NCI-H1436 treated with DMSO at 0.1 percent for 48 hours (cell line): Measurements from ENCODE around the gene UBD.

Source experiments
- DNase-seq: peaks from one replicate; lab custom pipeline; 2025; lab: John Stamatoyannopoulos, UW

Gene UBD

DNA sequence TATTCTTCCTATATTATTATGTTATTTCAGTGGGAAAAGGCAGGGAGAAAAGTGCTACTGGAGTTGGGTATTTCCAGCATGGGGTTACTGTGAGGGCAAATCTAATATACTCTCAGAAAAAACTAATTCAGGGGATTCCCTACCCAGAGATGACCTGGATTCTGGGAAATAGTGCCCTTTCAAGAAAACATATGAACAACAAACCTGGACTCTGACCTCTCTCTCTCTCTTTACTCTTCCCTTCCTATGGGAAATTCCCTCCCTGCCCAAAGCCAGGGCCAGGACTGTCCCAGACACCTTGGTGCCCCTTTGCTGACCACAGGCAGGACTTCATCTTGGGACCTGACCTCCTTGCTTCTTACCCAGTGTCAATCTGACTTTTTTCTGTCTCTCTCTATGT is 1.6 kb upstream of the UBD start:
- DNase-seq, result no peak

DNA sequence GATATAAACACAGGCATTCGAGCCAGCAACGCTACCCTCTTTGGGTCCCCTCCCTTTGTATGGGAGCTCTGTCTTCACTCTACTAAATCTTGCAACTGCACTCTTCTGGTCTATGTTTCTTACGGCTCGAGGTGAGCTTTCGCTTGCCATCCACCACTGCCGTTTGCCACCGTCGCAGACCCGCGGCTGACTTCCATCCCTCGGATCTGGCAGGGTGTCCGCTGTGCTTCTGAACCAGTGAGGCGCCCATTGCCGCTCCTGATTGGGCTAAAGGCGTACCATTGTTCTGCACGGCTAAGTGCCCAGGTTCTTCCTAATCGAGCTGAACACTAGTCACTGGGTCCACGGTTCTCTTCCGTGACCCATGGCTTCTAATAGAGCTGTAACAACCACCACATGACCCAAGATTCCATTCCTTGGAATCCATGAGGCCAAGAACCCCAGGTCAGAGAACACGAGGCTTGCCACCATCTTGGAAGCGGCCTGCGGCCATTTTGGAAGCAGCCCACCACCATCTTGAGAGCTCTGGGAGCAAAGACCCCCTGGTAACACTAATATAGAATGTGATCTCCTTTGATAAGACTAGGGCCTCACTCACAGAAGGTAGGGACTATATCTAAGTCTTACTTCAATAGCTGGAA is 973 bp downstream of the UBD start:
- DNase-seq, result no peak

DNA sequence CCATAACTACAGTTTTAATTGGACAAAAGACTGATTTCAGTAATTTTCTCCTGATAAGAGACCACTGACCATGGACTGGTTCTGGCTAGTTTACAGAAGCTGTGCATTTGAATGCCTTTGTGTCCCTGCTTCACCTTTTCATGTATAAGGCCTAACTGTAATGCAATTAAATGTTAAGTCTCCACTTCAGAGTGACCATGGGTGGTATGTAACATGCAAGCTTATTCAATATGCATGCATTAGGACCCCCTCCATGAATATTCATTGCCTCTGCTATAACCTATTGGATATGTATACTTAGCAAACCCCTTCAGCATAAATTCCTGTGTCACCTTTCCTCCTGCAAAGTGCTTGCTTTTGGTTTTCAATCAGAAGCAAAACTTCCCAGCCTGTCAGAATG is 2.2 kb downstream of the UBD start:
- no peak for DNase-seq

DNA sequence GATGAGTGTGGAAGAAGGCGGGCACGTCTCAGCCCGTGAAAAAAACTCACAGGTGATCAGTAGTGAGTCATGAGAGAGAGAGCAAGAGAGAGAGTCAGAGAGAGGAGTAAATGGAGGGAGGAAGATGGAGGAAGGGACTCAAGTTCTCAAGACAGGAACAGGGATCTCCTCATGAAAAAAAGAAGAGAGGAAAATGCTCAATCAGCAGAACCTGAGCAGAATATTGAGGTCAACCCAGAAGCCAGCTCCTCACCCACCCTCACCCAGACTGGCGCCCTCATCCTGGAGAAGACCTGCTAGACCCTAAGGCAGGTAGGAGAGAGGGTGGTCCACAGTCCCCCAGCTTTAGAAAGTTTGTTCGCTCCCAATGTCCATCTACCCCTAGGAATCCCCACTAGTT is 4.8 kb downstream of the UBD start:
- no peak for DNase-seq

DNA sequence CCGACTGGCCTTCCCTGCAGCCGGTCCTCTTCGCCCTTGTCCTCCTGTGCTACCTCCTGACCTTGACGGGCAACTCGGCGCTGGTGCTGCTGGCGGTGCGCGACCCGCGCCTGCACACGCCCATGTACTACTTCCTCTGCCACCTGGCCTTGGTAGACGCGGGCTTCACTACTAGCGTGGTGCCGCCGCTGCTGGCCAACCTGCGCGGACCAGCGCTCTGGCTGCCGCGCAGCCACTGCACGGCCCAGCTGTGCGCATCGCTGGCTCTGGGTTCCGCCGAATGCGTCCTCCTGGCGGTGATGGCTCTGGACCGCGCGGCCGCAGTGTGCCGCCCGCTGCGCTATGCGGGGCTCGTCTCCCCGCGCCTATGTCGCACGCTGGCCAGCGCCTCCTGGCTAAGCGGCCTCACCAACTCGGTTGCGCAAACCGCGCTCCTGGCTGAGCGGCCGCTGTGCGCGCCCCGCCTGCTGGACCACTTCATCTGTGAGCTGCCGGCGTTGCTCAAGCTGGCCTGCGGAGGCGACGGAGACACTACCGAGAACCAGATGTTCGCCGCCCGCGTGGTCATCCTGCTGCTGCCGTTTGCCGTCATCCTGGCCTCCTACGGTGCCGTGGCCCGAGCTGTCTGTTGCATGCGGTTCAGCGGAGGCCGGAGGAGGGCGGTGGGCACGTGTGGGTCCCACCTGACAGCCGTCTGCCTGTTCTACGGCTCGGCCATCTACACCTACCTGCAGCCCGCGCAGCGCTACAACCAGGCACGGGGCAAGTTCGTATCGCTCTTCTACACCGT is 6.1 kb downstream of the UBD start:
- DNase-seq, result no peak

DNA sequence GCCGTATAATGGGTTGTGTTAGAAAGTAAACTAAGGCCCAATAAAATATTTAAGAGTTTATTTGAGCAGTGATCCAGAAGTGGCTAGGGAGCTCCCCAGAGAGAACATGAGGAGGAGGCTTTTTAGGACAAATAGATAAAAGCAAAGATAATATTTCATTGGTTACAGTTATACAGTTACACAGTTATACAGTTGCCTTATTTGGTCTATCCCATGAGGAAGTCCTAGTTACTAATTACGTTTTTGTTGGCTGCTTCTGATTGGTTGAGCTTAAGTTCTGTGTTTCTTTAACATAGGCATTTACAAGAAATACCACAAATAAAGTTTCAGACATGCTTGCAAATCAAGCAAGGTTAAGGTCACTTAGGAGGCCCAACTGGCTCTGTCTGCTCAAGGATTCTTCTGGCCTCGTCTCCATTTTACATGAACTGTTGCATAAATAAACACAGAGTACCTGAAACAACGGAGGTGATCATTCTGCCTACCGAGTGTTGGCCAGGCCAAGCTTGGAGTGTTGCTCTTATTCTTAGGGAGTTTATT is 7.0 kb downstream of the UBD start:
- no peak for DNase-seq

DNA sequence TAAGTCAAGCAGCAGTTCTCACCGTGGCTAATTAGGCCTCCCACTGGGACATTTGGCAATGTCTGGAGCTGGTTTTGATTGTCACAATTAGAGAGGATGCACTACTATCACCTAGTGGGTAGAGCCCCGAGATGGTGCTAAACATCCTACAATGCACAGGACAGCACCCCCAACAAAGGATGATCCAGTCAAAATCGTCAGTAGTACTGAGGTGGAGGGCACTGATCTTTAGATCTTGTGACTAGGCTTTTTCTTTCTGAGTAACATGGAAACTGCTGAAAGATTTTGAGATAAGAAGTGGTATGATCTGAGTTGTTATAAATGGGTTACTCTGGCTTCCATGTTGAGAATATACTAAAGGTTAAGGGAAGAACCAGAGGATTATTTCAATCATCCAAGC is 12.0 kb downstream of the UBD start:
- no peak for DNase-seq

DNA sequence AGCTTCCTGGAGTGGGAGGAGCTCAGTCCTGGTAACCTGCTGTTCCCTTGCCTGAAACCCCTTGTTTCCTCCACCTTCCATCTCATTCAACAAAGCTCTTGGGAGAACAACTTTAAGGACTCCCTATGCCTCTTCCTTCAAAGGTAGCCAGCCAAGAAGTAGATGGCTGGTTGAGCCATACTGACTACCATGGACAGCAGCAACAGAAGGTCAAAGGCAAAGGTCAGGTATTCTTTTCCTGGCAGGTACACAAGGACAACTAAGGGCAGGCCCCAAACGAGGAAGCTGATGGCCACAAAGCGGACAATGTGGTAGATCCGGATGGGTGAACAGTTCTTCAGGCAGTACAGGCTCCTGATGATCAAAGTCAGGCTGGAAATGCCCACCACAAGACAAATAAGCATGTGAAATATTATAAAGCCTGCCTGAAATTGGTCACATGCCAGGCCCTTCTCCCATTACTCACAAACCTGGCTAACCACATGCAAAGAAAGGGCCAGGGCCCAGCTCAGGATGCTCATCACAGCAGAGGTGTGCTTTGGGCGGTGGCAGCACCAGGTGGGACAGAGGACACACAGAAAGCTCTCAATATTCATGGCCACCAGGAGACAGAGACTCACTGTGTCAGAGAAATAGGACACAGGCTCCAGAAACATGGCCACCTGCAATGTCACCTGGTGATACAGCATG is 21.7 kb downstream of the UBD start:
- no peak for DNase-seq

DNA sequence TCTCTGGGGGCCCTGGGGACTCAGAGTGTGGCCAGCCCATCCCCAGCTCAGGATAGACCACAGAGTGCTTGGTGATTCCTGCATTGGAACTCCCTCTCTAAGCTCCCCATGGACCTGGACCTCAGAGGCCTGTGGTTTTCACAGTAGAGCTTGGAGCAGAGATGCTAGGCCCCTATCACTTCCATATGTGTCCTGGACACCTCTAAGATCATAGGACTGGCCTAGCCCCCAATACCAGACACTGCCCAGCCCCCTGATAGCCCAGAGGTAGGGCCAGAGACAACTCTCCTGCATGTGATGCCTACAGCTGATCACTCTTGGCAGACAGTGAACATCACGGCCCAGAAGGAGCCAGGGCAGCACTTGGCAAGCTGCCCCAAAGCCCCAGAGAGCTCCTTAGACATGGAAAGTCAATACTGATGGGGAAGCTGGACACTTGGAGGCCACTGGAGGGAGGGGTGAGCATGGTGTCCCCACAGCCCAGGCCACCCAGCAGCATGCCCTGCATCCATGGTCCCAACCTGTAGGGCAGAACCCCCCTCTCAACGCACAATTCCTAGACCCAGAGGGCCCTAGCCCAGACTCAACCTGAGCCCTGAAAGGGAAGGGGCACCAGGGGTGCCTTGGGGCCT is 27.1 kb downstream of the UBD start:
- DNase-seq, result no peak

DNA sequence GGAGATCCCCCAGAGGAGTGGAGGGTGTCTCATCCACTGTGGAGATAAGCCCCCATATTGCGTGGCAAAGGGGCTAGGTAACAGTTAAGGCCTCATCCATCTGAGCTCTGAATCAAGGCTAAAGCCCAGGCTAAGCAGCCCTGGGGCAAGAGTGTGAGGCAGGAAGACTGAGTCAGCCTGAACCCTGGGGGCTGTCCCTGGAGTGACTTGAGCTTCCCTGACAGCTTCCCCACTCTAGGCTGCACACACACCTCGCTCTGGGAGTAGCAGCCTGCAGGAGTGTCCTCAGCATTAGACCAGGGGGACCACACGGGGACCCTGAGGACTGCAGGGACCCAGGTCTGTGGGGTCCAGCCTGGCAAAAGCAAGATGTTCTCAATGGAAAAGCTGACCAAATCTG is 27.9 kb downstream of the UBD start:
- DNase-seq, result no peak

DNA sequence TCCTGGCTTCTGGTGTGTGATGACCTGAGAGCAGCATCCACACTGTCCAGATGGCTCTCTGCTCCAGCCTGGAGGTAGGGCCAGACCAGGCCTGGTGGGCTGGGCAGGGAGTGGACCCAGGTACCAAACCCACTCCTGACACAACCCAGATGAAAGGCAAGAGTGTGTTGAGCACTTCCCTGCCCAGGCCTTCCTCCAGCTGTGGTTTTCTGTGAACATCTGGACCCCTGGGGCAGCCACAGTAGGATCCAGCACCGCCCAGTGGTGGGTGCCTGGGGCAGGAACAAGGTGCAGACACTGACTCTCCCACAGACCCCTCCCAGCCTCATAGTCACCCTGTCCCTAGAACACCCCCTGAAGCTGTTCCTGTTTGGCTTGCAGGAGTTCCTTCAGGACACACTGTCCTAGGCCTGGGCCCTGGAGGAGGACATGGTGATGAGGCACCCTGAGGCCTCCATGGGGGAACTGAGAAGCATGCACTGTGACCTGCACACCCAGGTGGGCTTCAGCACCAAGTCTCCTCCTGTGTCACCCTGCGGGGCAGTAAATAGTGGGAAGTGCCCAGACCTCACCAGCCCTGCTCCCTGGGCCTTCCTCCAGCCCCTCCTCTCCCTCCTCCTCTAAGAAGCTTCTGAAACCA is 28.7 kb downstream of the UBD start:
- no peak for DNase-seq

DNA sequence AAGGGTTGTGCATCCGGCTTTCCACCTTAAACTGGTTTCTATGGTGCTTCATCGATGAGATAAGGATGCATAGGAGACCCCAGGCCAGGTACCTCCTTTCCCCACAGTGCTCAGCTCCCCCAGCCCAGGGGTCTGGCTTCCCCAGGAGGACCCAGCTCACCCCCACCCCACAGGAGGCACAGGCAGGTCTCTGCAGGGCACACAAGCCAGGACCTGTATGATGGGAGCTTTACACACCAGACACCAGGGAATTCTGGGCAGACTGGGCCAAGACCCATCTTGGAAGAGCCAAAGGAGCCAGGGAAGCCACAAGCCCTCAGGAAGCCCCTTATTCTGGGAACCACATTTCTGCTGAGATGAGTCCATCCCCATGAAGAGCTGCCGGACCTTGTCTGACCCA is 29.6 kb downstream of the UBD start:
- no peak for DNase-seq

DNA sequence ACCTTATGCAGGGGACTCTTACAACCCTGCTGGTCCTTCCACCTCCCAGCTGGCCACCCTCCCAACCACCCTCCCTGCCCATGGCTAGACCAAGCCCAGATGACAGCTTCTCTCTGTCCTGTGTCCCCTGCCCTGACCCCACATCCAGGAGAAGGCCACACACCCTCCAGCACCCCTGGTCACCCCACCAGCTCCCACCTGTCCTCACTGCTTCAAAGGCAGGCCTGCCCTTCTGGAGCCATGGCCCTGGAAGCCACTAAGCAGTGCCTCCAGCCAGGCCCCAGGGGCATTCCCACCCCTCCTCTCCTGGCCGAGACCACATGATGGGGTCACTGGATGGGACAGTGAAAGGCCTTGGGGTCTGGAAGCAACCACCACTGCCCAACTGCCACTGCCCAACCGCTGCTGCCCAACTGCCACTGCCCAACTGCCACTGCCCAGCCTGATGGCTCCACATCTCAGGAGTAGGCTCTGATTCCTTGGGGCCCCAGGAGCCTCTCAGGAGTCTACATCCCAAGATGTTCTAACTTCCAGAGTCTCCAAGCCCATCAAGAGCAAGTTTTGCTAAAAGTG is 30.5 kb downstream of the UBD start:
- DNase-seq, result no peak

DNA sequence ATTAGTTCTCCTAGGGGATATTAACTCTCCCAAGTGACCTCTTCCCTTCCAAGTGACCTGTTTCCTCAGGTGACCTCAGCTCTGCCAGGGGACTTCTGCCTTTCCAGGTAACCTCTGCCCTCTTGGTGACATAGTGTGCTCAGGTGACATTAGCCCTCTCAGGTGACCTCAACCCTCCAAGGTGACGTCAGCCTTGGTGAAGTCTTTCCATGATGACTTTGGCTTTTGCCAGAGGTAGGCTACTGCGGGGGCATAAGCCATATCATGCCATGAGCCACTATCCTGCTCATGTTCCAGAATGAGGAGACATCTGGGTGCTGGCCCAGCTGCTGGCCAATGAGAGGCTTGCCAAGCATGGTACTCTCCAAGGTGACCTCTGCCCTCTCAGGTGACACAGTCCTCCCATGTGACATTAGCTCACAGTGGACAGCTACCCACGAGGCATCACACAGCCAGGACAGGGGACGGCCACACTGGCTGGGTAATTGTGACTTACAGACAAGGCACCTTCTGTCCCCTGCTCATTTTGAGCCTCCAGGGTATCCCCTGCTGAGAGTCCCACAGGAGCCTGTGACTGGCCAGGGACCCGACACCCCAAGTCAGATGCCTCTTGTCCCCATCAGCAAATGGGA is 31.1 kb downstream of the UBD start:
- no peak for DNase-seq

DNA sequence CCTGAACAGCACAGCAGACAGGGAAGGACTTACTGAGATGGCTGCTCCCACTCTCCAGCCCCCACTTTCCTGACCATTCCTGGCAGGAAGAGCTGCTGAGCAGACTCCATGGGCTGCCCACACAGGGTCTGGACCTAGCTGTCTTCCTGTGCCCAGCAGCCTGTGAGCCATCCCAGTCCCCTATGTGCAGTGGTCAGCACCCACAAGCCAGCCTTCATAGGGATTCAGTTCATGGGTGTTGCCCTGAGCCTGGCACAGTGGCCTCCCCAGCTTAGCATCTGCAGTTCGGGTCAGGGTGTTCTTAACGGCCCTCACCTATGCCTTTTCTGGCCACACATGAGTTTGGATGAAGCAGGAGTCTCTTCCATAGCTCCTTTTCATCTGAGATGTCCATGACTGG is 32.0 kb downstream of the UBD start:
- DNase-seq, result no peak

DNA sequence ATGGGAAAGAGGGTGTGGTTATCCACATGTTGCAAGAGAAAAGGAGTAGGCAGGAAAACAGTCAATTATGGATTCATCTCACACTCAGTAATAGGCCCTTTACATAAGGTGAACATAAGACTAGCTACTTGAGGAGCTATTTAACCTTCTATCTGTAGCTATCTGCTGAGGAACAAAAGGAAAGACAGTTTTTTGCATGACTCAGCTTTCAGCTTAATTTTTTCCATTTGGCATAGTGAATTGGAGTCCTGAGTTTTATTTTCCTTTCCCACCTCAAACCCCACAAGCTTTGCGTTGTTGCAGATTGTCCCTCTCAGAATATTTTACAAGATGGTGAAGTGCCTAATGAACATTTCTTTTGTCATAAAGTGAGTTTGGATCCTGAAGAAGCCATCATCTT is 32.4 kb downstream of the UBD start:
- no peak for DNase-seq

DNA sequence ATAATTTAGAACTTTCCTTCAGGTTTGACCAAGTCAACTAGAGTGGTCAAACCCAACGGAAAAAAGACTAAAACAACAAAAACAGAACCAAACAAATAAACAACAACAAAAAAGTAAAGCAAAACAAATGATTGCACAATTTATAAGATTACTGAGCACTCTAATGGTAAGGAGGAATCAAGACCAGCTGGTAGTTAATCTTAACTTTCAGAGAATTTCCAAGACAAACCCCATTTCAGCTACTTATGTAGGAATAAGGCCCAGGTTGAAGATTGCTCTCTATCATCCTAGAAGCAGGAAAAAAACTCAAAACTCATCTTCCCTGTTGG is 34.3 kb downstream of the UBD start:
- no peak for DNase-seq

DNA sequence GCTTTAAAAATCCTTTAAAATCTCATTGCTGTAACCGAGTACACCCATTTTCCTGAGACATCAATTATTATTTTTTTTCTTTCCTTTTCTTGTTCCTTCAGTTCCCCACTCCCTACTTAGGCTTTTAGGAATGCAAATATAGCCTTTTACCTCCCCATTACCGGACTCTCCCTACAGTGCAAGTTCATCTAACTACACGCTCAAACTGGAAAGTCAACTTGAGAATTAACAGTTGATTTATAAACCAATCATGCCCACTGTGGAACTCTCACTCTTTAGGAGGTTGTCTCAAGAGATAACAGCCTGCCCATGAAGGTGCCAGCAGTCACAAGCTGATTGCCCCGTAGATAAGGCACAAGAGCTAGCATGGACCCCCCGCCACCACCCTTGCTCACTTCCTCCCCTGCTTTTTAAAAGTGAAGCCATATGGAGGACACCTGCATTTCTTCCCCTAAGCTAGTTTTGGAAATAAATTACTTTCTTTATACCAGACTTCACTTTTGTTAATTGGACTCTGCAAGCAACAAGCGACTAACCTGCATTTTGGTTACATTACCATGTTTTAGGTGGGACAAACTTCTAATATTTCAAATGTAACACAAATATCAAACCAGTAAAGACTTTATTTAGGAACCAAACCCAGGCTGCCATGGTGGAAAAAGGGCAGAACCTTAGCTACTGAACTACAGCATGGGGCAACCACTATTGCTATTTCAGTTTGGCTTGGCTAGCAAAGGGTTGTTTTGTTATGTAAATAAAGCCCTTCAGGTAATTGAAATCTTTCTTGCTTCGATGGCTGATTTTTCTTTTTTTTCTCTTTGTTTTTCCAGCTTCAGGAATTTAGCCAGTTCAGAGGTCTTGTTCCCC is 34.9 kb downstream of the UBD start:
- DNase-seq, result no peak

DNA sequence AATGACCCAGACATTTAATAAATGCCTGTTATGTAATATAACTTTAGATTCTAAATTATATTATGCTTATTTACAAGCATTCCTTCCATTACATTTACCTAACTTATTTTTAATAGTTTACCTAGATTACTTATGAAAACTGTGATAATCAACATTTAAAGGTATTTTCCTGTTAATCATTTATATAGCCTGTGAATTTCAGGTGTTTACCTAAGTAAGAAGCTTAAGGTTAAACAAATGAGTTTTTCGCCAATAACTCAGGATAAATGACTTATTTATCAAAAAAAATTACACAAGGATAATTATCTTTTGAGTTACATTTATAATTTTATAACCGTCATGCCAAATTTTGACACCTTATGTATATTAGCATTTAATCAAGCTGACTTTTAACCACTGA is 35.5 kb downstream of the UBD start:
- no peak for DNase-seq

DNA sequence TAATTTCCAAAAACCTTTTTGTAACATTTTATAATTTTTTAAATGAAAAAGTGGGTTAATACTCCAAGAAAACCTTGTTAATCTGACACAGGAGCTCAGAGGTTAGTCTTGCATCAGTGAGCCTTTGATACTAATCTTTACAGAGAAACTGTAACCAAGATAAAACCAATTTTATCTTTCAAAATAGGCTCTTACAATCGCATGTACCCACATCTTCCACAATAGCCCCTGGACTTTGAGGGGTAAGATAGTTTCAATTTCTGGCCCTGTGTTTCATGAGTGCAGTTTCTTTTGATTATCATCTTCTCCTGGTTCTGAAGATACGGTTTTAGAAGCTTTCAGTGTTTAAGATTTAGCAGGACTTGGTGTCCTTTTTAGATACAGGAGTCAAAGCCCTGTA is 37.3 kb downstream of the UBD start:
- no peak for DNase-seq
